ENCODE results near the gene PF4V1. TPM values are rescaled to one million over a fixed set of nuclear protein-coding genes. Genes with fewer than 3 reads are reported as not detected.

PF4V1 gene
- polyA plus RNA-seq, 3 donors: 0.99 to 3.3 TPM; not detected in 1

- no peaks in the 10 kb centered on the region for H3K36me3 ChIP-seq (replicated peaks in 1 of 2; ENCODE audit: control insufficient read depth in 1 of 2, insufficient read depth in 2 of 2, low read length in 2 of 2)
- no peak for DNase-seq
- no peak overlapping the region for H3K4me2 ChIP-seq (replicated peaks; ENCODE audit: extremely low read depth, low read length, poor library complexity, severe bottlenecking)
- Mint-ChIP-seq H3K36me3 (peaks cover 0 to 3% of the 10 kb centered on the region in 2 donors), H3K4me3 (no peak overlapping the region), H3K27me3 (ENCODE audit: low read depth in 3 of 3) (peaks cover 0 to 4% (median 2%) of the 10 kb centered on the region in 3 donors), H3K27ac (no peak overlapping the region), H3K4me1 (peaks cover 43% of the 10 kb centered on the region), H3K9me3 (peaks cover 0 to 3% (median 0%) of the 10 kb centered on the region in 7 donors)
- H3K9ac ChIP-seq (ENCODE audit: insufficient read depth, low read length, poor library complexity, severe bottlenecking): no peak overlapping the region
- H4K20me1 ChIP-seq (ENCODE audit: insufficient read depth, low read length): no peaks in the 10 kb centered on the region
- H3K9me3 ChIP-seq (replicated peaks in 1 of 2; ENCODE audit: control insufficient read depth in 1 of 2, insufficient read depth in 1 of 2, low read length in 2 of 2): no peaks in the 10 kb centered on the region
- no peak overlapping the region for H3K27ac ChIP-seq (ENCODE audit: low read depth in 1 of 2, low read length in 2 of 2)
- no peaks in the 10 kb centered on the region for H3K27me3 ChIP-seq (ENCODE audit: control insufficient read depth in 2 of 2, insufficient read depth in 2 of 2, low read length in 2 of 2)
- peaks cover 4% of the 10 kb centered on the region for H3K79me2 ChIP-seq (ENCODE audit: insufficient read depth, low read length)
- no peak overlapping the region for H2AFZ ChIP-seq (ENCODE audit: insufficient read depth, low read depth, low read length, poor library complexity, severe bottlenecking)
- peaks cover 26 to 57% of the 10 kb centered on the region in 2 donors for H3K4me1 ChIP-seq (ENCODE audit: control insufficient read depth in 1 of 2, insufficient read depth in 2 of 2, low read length in 2 of 2)
- WGBS (ENCODE audit: insufficient coverage): 40% methylated on average over 1 of the region's 3 CpGs
- H3K4me3 ChIP-seq (replicated peaks in 1 of 3; ENCODE audit: low read depth in 2 of 3, low read length in 3 of 3): no peak overlapping the region
- no peak for TF ChIP-seq CTCF (IDR thresholded peaks at IDR 0.05)
- intact Hi-C loops (cut with micrococcal nuclease): no loop called here
Observed at GRCh38 chr4:73867783-73868182, 14.7 kb downstream of the PF4V1 start.

DNA sequence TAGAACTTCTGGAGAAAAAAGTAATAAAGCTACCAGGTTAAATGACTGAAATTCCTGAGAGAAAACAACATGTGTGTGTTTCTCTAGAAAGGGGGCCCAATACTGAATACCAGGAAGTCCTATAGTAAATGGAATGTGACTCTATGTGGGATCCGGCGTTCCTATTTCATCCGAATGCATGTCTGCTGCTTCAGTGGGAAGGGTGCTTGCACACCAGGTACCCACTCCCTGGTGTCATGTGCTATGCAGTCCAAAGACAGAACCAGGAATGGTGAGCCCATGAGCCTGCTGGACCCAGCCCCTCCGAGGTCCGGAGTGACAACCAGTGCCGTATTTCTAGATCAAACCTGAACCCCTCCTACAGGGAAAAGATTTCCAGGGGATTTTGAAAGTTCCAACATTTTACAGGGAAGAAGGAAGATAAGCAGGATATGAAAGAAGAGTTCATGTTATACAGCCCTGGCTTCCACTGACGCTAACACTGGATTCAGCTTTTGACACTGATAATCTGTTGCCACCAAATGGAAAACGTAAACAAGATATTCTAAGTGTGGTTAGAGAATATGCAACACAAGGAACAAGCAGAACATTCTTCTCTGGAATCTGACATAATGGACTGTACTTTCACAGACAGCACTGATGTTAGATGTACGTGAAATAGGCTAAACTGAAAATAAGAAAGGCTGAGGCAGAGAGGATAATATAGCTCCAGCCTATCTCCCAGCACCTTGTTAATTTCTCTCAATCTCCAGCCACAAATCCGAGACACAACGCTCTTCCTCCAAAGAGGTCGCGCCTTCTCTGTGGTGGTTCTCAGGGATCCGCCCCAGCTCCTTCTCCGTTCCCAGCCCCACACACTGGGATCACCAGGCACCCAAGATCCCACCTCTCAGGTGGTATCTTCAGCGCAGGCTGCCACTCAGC, 15.4 kb downstream of the PF4V1 start:
- DNase-seq: no peak
- H3K9me3 Mint-ChIP-seq: peaks cover 0 to 6% (median 0%) of the 10 kb centered on the region in 7 donors
- peak overlapping the region in 6 of 7 donors; percentile 68 to 95 (median 85) for H3K27ac Mint-ChIP-seq
- TF ChIP-seq CTCF (IDR thresholded peaks at IDR 0.05): no peak
- WGBS (ENCODE audit: insufficient coverage): 37% methylated on average over 11 of the region's 16 CpGs
- Histone ChIP-seq H4K20me1 (ENCODE audit: insufficient read depth, low read length) (no peaks in the 10 kb centered on the region), H3K4me2 (replicated peaks; ENCODE audit: extremely low read depth, low read length, poor library complexity, severe bottlenecking) (peak overlapping the region; percentile 83), H3K27ac (ENCODE audit: low read depth in 1 of 2, low read length in 2 of 2) (peak overlapping the region in 1 of 2 donors; percentile 81), H3K79me2 (ENCODE audit: insufficient read depth, low read length) (peaks cover 4% of the 10 kb centered on the region), H3K9ac (ENCODE audit: insufficient read depth, low read length, poor library complexity, severe bottlenecking) (peak overlapping the region; percentile 79), H3K27me3 (ENCODE audit: control insufficient read depth in 2 of 2, insufficient read depth in 2 of 2, low read length in 2 of 2) (no peaks in the 10 kb centered on the region), H2AFZ (ENCODE audit: insufficient read depth, low read depth, low read length, poor library complexity, severe bottlenecking) (peak overlapping the region; percentile 87), H3K36me3 (replicated peaks in 1 of 2; ENCODE audit: control insufficient read depth in 1 of 2, insufficient read depth in 2 of 2, low read length in 2 of 2) (no peaks in the 10 kb centered on the region), H3K4me3 (replicated peaks in 1 of 3; ENCODE audit: low read depth in 2 of 3, low read length in 3 of 3) (peak overlapping the region; percentile 50 to 78 (median 72)), H3K9me3 (replicated peaks in 1 of 2; ENCODE audit: control insufficient read depth in 1 of 2, insufficient read depth in 1 of 2, low read length in 2 of 2) (no peaks in the 10 kb centered on the region), H3K4me1 (ENCODE audit: control insufficient read depth in 1 of 2, insufficient read depth in 2 of 2, low read length in 2 of 2) (peaks cover 33 to 64% of the 10 kb centered on the region in 2 donors)
- peaks cover 0 to 4% (median 2%) of the 10 kb centered on the region in 3 donors for H3K27me3 Mint-ChIP-seq (ENCODE audit: low read depth in 3 of 3)
- H3K4me1 Mint-ChIP-seq: peaks cover 49% of the 10 kb centered on the region
- H3K4me3 Mint-ChIP-seq: peak overlapping the region; percentile 84 to 93
- intact Hi-C loops (cut with micrococcal nuclease): no loop called here
- H3K36me3 Mint-ChIP-seq: peaks cover 0 to 3% of the 10 kb centered on the region in 2 donors
